Measurements from ENCODE around the gene ABO.
"Not testable (repeated sequence)": the region's sequence is repeated elsewhere in the genome, so short reads cannot be mapped to it uniquely, and the experiment has no call there.

The ABO gene

GRCh38 chr9:133276001-133276884, 1.2 kb upstream of the ABO start:
- no peak for TF ChIP-seq CTCF (IDR thresholded peaks at IDR 0.05; ENCODE audit: extremely low read depth, missing control alignments)

GRCh38 chr9:133274236-133275104, 531 bp downstream of the ABO start:
- no peak for TF ChIP-seq CTCF (IDR thresholded peaks at IDR 0.05; ENCODE audit: extremely low read depth, missing control alignments)
- no peak for DNase-seq (ENCODE audit: low spot score)

More at GRCh38 chr9:133276001-133276884, 1.2 kb upstream of the ABO start:
- no peak for DNase-seq (ENCODE audit: low spot score)

GRCh38 chr9:133273819-133274218, 1.2 kb downstream of the ABO start:
- no peak for DNase-seq (ENCODE audit: low spot score)
- TF ChIP-seq CTCF (IDR thresholded peaks at IDR 0.05; ENCODE audit: extremely low read depth, missing control alignments): no peak

DNA sequence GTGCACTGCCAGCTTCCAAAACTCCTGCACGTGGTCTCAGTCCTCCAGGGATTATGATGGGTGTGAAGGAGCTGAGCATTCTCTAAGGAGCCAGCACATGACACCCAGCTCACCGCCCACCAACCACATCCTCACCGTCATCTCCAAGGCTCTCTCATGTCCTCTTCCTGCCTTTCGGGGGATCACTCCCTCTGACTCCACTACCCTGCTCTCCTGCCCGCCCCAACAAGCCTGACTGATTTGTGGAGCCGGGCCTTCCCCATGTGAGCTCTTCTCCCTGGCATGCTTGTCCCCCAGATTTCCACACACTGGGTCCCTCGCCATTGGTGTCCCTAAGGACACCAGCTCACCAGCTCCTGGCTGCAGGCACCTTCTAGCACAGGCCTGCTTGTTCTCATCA, 1.9 kb downstream of the ABO start:
- DNase-seq (ENCODE audit: low spot score): no peak
- no peak for TF ChIP-seq CTCF (IDR thresholded peaks at IDR 0.05; ENCODE audit: extremely low read depth, missing control alignments)

GRCh38 chr9:133269537-133270362, 5.3 kb downstream of the ABO start:
- DNase-seq (ENCODE audit: low spot score): no peak
- no peak for TF ChIP-seq CTCF (IDR thresholded peaks at IDR 0.05; ENCODE audit: extremely low read depth, missing control alignments)

GRCh38 chr9:133269136-133269535, 5.9 kb downstream of the ABO start:
- DNase-seq (ENCODE audit: low spot score): not testable (repeated sequence)

DNA sequence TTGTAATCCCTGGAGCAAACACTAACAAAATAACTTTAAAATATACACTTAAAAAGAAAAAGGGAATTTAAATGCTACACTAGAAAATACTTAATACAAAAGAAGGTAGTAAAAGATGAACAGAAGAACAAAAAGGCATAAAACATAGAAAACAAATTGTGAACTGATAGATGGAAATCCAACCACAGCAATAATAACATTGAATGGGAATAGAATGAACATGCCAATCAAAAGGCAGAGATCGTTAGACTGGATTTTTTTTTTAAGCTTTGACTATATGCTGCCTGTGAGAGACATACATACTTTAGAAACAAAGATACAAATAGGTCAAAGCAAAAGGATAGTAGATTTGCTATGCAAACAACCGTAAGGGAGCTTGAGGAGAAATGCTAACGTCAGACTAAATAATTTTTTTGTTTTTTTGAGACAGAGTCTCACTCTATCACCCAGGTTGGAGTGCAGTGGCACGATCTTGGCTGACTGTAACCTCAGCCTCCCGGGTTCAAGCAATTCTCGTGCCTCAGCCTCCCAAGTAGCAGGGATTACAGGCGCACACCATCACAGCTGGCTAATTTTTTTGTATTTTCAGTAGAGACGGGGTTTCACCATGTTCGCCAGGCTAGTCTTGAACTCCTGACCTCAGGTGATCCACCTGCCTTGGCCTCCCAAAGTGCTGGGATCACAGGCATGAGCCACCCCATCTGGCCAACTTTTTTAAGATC, 6.5 kb downstream of the ABO start:
- TF ChIP-seq CTCF (IDR thresholded peaks at IDR 0.05; ENCODE audit: extremely low read depth, missing control alignments): no peak
- DNase-seq (ENCODE audit: low spot score): no peak
